HG02938 (cell line): ENCODE measurements around the gene EID2B.

ENCODE experiments used
- ATAC-seq: cut with Tn5 transposase; IDR thresholded peaks from one replicate; pipeline ENCODE4 v1.9.1; 2021; ENCODE audit warnings: mild to moderate bottlenecking, moderate library complexity; ENCODE audit not compliant: unreplicated experiment

The EID2B gene, protein sequence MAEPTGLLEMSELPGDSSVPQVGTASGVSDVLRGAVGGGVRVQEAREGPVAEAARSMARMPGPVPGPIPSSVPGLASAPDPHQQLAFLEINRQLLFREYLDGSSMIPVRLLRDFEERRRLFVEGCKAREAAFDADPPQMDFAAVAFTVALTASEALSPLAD

DNA sequence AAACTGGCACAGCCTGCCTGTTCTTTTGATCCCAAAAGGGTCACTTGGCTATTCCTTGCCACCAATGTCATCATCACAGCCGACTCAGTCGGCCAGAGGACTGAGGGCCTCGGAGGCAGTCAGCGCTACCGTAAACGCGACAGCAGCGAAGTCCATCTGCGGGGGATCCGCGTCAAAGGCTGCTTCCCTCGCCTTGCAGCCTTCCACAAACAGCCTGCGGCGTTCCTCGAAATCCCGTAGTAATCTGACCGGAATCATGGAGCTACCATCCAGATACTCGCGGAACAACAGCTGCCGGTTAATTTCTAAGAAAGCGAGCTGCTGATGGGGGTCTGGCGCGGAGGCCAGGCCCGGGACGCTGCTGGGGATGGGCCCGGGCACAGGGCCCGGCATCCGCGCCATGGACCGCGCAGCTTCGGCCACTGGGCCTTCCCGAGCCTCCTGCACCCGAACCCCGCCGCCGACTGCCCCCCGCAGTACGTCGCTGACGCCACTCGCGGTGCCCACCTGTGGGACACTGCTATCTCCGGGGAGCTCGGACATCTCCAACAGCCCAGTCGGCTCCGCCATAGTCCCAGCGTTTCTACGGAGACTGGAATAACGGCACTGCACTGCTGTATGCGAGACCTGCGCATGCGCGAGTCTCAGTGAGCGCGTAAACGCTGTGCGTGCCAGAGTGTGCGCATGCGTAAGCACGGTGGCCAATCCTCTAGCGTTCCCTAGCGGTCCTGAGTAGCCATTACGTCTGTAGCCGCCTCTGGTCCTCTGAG is at the start of gene EID2B:
Gene EID2B, minus strand, starts transcription at position 620 of the 770 bp plus-strand sequence. Its CDS starts 50 bp downstream, at position 570.
- ATAC-seq: peak; percentile 87

DNA sequence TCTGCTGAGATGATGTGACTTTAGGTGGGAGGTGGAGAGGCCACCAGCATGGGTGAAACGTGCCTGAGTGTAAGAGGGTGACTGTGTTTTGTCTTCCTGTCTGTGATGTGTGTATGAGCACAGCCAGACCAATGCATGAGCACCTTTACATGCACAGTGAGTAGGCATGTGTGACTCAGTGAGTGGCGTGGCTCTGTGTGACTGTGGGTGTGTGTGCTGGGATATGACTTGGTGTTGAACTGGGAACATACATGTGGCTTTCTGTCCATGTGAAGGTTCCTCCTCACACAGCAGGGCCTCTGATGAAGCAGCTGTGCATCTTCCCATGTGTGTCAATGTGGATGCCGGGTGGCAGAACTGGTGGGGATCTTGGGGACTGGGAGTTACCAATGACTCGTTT is 49.8 kb upstream of the EID2B start:
- no peak for ATAC-seq

DNA sequence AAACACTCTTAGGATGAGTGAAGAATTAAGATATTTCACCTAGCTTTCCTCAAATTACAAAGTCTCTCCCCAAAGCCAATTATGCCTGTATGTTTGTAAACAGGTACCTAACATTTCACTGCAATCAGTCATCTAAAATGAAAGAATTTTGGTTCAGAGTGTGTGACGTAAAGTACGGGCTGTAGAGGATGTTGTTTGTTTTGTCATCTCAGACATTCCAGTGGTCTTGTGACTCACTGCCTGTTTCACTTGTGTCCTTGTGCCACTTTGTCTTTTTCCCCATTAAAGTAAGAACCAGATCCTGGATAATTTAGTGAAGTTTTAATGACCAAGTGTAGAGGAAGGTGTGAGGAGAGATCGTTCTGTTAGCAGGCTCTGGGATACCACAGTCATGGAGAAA is 36.0 kb upstream of the EID2B start:
- no peak for ATAC-seq

DNA sequence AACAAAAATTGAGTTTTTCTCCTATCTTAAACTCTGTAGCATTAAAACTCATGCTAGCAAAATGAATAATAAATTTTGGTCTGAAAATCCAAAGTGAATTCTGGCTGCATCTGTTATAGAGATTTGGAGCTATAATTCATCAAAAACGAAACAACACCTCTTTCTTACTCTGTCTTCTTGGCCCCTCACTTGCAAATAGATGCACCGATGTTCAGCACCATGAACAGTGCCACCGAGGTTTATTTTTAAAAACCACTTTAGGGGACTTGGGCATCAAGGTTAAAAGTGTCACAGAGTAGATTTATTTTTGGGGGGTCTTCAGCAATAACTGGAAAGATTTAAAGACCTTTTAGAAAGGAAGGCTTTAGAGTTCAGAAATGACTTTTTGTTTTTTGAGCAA is 33.4 kb upstream of the EID2B start:
- ATAC-seq: no peak

DNA sequence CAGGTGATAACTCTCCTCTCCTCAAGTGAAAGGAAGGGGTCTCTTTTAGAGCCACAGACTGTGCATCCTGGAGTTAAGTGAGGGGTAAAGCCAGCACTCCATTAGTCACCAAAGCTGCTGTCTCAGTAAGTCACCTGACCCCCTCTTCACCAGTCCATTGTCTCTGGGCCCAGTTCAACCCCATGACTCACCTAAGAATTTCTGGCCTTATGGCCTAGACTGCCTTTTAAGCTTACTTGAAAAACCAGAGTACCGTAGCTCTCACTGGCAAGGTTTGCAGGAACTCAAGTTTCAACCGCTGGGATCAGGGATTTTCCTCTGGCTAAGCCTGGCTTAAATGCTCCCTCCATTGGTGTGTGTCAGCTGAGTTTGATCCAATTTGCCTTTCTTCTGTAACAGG is 30.8 kb upstream of the EID2B start:
- ATAC-seq: no peak

DNA sequence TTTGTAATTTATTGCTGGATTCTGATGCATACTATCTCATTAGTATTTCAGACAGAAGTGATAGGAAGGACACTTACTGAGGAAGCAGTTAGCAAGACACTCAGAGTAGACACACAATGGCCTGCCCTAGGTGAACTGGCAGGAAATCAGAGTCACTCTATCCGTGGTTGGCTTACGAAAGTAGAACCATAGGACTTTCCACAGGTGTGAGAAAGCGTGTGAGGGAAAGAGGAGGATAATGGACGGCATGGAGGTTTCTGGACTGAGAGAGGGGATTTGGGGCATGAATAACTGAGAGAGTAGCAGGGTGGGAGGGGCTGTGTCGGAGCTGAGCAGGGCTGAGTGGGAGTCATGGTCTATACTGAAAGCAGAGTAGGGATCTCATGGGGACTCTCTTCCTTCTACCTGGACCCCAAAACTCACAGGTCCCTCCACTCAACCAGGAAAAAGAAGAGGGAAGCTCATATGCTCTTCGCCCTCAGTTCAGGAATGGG is 26.0 kb upstream of the EID2B start:
- no peak for ATAC-seq

DNA sequence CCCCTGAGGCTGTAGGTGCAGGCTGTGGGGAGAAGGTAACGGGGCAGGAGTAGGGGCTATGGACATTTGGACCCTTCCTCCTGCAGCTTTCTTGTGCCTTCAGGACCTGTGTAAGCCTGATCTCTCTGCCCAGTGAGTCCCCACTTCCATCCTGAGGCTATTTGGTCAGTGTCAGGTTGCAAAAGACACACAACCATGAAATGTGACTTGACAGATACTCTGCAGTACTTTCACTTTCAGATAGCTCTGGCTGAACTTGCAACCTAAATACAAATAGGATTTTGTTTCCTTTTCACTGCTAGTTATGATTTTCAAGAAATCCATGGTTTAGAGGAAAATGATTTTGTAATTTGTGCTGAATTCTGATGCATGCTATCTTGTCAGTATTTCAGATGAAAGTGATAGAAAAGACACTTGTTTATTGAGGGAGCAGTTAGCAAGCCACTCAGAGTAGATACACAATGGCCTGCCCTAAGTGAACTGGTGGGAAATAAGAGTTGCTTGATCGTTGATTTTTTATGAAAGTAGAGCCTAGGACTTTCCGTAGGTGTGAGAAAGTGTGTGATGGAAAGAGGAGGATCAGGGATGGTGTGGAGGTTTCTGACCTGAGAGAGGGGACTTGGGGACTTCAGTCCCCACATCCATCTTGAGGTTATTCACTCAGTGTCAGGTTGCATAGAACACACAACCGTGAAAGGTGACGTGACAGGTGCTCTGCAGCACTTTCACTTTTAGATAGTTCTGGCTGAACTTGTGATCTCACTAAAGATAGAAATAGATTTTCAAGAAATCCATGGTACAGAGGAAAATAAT is 25.4 kb upstream of the EID2B start:
- no peak for ATAC-seq

DNA sequence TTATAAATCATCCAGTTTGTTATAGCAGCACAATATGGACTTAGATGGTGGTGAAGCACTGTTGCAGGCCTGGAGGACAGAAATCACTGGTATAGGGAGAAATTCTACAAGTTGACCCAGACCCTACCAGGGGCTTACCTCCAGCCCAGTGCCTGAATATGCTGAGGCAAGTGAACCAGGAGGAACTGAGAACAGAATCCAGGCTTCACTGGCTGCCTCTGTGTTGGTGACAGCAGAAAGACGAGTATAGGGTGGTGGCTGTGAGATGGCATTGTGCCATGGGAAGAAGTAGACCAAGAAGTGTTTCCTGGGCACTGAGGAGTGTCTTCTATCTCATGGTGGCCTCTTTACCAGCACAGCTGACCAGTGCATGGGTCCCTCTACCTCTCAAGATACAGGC is 23.2 kb upstream of the EID2B start:
- no peak for ATAC-seq

DNA sequence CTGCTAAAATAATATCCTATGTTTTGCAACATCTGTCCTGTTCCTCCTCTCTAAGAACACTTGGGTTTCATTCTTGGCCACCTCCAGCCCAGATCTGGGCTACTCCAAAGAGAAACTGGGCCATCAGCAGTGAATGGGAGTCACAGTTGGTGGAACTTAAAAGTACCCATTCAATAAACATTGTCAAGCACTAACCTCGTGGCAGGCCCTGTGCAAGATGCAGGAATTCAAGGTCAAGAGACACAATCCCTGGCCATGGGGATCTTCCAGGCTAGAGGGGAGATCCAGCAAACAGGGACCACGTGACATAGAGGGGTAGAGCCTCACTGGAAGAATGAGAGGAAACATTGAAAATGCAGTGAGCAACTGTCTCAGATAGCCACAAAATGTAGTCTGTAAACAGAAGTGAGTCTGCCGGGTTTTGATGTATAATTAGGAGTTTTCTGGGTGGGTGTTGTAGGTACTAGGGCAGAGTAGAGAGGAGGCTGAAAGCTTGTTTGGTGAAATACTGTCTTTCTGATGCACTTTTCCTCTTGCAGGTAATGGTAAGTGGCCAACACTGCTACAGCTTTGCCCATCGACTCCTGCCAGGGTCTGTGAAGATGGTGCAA is 22.2 kb upstream of the EID2B start:
- ATAC-seq: no peak

DNA sequence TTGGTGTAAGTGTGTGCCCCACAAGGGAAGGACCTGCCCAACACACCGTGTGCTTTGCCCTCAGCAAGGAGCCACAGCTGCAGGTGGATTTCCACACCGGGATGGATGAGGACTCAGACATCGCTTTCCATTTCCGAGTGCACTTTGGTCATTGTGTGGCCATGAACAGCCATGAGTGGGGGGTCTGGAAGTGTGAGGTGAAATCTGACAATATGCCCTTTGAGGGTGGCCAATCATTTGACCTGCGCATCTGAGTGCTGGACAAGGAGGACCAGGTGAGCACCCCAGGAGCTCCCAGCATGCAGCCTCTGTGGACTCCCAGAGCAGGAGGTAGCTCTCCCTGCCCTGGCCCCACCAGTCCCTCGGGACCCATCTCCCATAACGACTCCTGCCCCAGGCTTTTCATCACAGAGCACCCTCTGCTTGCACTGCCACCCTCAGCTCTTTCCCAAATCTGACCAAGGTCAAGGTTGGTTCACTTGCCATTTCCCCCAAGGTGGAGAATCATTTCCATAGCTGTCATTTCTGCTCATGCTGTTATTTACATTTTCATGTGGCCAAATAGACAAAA is 20.5 kb upstream of the EID2B start:
- no peak for ATAC-seq

DNA sequence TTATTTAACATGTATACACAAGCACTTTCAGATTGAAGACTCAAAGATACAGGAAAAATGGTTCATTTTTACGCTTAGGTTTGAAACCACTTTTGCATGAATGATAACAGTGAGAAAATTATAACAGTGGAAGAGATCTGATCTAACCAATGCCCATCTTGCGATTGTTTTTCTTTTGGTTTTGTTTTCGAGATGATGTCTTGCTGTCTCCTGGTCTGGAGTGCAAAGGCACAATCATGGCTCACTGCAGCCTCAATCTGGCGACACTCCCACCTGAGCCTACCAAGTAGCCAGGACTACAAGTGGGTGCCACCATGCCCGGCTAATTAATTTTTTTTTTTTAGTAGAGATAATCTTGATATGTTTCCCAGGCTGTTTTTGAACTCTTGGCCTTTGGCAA is 17.5 kb upstream of the EID2B start:
- ATAC-seq: no peak

DNA sequence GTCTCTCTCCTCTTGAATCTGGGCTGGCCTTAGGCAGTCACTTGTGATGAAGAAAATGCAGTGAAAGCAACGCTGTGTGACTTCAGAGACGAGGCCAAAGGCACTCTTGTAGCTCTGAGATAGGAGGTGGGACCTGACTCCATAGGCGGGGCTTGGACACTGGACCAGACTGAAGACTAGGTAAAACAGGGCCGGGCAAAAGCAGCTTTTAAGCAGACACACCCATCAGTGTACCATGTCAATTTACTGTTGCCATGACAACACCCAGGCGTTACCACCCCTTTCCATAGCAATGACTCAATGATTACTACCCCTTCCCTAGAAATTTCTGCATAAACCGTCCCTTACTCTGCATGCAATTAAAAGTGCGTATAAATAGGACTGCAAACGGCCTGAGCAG is 13.9 kb upstream of the EID2B start:
- no peak for ATAC-seq

DNA sequence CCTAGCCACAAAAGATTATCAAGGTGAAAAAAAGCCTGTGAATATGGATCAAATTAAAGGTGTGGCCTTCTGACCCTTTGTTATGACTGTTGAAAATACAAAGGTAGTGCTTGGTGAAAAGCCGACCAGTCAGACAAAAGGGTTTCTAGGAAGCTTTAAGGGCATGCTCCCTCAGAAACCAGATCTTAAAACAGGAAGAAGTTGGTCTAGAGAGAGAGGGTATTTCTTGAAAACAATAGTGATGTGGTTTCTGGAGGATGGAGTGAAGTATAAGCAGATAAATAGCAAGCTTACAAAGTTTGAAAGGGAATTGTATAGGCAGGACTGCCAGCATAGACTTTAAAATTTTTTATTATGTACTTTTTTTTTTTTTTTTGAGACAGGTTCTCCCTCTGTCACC is 12.3 kb upstream of the EID2B start:
- ATAC-seq: no peak

DNA sequence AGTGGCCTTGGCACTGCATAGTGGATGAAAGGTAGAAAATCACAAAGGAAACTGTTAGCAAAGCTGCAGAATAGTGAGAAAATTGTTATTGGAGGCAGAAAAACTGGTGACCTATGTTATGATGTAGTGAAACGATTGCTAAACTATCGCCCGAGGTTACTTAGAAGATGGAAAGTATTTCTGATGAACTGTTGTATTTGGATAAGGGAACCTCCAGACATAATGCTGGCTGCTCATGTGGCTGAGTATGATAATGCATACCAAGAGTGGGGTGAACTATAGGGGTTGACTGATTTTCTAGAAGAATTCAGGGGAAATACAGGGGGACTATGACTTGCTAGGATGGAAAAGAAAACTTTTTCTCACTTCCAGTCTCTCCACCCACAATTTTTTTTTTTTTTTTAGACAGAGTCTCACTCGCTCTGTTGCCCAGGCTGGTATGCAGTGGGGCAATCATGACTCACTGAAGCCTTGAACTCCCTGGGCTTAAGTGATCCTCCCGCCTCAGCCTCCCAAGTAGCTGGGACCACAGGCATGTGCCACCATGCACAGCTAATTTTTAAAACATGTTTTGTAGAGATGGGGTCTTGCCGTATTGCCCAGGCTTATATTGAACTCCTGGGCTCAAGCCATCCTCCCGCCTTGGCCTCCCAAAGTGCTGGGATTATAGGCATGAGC is 11.7 kb upstream of the EID2B start:
- no peak for ATAC-seq

DNA sequence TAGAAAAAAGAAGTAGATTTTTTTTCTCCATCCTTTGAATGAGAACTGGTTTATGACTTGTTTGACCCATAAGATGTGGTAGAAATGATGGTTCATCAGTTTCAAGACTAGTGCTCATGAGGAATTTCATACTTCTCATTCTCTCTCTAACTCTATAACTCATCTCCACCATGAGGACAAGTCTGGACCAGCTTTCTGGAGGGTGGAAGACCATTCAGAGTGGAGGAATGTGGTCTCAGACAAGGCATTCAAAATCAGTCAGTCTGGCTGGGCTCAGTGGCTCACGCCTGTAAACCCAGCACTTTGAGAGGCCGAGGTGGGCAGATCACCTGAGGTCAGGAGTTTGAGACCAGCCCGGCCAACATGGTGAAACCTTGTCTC is 10.8 kb upstream of the EID2B start:
- ATAC-seq: no peak

DNA sequence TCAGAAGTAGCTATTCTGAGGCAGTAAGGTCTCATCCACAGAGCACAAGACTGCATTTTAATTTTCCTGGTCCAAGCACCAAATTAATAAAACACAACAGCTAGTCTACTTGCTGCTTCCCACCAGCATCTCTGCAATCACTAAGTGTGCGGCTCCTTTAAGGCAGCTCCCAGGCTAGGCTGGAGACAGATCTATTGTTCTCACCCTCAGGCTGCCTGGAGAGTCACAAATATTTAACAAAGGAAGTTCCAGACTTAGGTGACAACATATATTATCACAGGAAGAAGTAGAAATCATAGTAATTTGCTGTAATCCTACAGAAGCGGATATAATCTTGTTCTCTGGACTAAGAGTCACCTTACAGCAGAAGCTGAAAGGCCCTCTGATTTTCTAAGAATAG is 9.6 kb upstream of the EID2B start:
- ATAC-seq: no peak

DNA sequence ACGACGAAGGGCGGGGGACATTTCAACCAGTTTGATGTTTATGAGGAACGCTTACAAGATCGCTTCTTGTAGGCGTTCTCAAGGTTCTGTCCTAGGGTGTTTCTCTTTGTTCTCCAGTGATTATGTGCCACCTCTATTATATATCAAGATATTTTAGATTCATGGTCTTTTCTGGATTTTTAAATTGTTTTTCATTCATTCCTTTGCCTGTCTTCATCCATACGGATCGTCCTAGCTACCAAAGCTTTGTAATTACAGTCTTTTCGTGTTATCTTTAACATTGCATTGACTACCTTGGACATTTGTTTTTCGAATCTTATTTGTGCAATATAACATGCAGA is 7.7 kb upstream of the EID2B start:
- no peak for ATAC-seq

DNA sequence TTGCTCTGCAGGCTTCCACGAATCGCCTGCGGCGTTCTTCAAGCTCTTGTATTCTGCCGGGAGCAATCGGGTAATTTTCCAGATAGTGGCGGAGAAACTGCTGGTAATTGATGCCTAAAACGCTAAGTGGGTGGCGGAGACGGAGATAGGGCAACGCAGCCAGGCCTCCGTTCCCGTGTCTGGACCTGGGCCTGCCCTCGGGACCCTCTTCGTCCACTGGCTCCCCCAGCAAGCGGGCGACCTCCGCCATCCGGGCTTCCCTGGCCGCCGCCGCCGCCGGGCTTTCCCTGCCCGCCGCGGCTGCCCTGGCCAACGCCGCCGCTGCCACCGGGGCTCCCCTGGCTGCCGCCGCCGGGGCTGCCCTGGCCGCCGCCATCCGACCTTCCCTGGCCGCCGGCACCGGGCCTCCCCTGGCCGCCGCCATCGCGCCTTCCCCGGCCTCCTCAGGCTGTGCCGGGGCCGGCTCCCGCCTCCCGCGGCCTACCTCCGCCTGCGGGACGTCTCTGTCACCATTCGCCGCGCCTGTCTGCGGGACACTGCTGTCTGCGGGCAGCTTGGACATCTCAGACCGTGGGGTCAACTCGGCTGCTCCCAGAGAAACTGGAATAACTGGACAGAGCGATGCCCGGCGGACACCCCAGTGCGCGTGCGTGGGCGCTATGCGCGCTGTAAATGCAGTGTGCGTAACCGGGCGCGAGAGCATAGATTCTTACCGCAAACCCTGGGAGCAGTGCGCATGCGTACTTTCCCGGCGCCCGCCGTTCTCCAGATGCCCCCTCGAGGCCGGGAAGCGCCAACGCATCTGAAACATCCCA is 7.1 kb upstream of the EID2B start, which contains the start of gene EID2:
Gene EID2, minus strand, starts transcription at position 644 of the 815 bp plus-strand sequence. Its CDS starts 82 bp downstream, at position 562.
- peak; percentile 91 for ATAC-seq

DNA sequence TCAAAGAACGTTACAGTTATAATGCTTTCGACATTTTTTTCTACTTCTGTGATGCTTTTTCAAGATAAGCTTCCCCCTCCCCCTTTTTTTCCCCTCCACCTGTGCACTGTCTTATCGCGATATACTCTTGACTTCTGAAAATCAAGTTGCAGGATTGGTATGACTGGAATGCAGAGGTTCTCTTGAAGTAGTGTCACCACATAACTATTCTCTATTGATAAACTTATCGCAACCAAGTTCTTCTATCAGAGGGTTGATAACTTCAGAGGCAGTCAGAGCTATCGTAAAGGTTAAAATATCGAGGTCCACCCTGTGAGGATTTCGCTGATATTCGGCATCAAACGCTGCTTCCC is 6.5 kb upstream of the EID2B start:
- ATAC-seq: no peak

DNA sequence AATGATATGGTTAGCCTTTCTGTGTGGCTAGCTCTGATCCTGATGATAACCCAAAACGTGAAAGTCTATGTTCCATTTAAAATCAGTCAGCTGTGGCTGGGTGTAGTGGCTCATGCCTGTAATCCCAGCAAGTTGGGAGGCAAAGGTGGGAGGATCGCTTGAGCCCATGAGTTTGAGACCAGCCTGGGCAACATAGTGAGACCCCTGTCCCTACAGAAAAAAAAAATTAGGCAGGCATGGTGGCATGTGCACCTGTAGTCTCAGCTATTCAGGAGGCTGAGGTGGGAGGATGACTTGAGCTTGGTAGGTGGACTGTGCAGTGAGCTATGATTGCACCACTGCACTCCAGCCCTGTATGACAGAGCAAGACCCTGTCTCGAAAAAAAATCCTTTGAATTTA is 1.1 kb upstream of the EID2B start:
- ATAC-seq: no peak
